SK-N-SH treated with all-trans-retinoic acid at 6 μM for 48 hours (cell line): ENCODE measurements around the gene ADAMTS2.

Experiments
- ATAC-seq: fragments of 200-7000 bp; cut with Tn5 transposase; 3 replicates; pipeline ENCODE4 v1.9.1; 2020; ENCODE audit warnings: mild to moderate bottlenecking, moderate library complexity
- ARNTL ChIP-seq: fragments of 450-650 bp; formaldehyde crosslinking; IDR thresholded peaks from 2 replicates; pipeline ENCODE4 v1.5.0; 2020; ENCODE audit warnings: low read depth, mild to moderate bottlenecking, moderate library complexity, borderline replicate concordance
- BACH2 ChIP-seq: fragments of 250-450 bp; sonication (Bioruptor Pico); IDR thresholded peaks from 2 replicates; pipeline ENCODE4 v1.9.0; 2021; ENCODE audit warnings: mild to moderate bottlenecking, borderline replicate concordance
- CREB5 ChIP-seq: fragments of 250-450 bp; sonication (Bioruptor Pico); IDR thresholded peaks from 2 replicates; pipeline ENCODE4 v1.5.1; 2020; ENCODE audit warnings: low read depth, mild to moderate bottlenecking, moderate library complexity
- CSDC2 ChIP-seq: fragments of 250-450 bp; sonication (Bioruptor Pico); IDR thresholded peaks from 2 replicates; pipeline ENCODE4 v1.5.0; 2020; ENCODE audit warnings: mild to moderate bottlenecking, moderate library complexity
- CSRNP3 ChIP-seq: fragments of 250-450 bp; sonication (Bioruptor Pico); IDR thresholded peaks from 2 replicates; pipeline ENCODE4 v1.5.1; 2021; ENCODE audit warnings: mild to moderate bottlenecking, moderate library complexity
- ESRRG ChIP-seq: fragments of 250-450 bp; sonication (Bioruptor Pico); IDR thresholded peaks from 2 replicates; pipeline ENCODE4 v1.6.1; 2021; ENCODE audit warnings: mild to moderate bottlenecking
- GLIS3 ChIP-seq: fragments of 250-450 bp; sonication (Bioruptor Pico); IDR thresholded peaks from 2 replicates; pipeline ENCODE4 v1.5.0; 2020; ENCODE audit warnings: mild to moderate bottlenecking, moderate library complexity
- ISL1 ChIP-seq: fragments of 250-450 bp; sonication (Bioruptor Pico); IDR thresholded peaks from 2 replicates; pipeline ENCODE4 v2.1.2; 2022; ENCODE audit warnings: mild to moderate bottlenecking, moderate library complexity
- OSR1 ChIP-seq: fragments of 250-450 bp; sonication (Bioruptor Pico); IDR thresholded peaks from 2 replicates; pipeline ENCODE4 v1.8.0; 2022; ENCODE audit warnings: moderate library complexity, mild to moderate bottlenecking, inconsistent platforms
- PATZ1 ChIP-seq: fragments of 250-450 bp; sonication (Bioruptor Pico); IDR thresholded peaks from 2 replicates; pipeline ENCODE4 v1.8.0; 2020; ENCODE audit warnings: mild to moderate bottlenecking, moderate library complexity, borderline replicate concordance
- PPARA ChIP-seq: fragments of 250-450 bp; sonication (Bioruptor Pico); IDR thresholded peaks from 2 replicates; pipeline ENCODE4 v1.5.0; 2020; ENCODE audit warnings: mild to moderate bottlenecking, borderline replicate concordance
- RARB ChIP-seq: fragments of 250-450 bp; sonication (Bioruptor Pico); IDR thresholded peaks from 2 replicates; pipeline ENCODE4 v1.8.0; 2021; ENCODE audit warnings: mild to moderate bottlenecking, moderate library complexity
- SNAI2 ChIP-seq: fragments of 250-450 bp; sonication (Bioruptor Pico); IDR thresholded peaks from 2 replicates; pipeline ENCODE4 v1.5.0; 2020; ENCODE audit warnings: mild to moderate bottlenecking, moderate library complexity
- TCF4 ChIP-seq: fragments of 250-450 bp; sonication (Bioruptor Pico); IDR thresholded peaks from 2 replicates; pipeline ENCODE4 v1.8.0; 2021; ENCODE audit warnings: mild to moderate bottlenecking, moderate library complexity, borderline replicate concordance
- TOX ChIP-seq: fragments of 250-450 bp; sonication (Bioruptor Pico); IDR thresholded peaks from 2 replicates; pipeline ENCODE4 v1.8.0; 2021; ENCODE audit warnings: mild to moderate bottlenecking, moderate library complexity, borderline replicate concordance
- TSHZ2 ChIP-seq: fragments of 250-450 bp; sonication (Bioruptor Pico); IDR thresholded peaks from 2 replicates; pipeline ENCODE4 v1.5.0; 2020; ENCODE audit warnings: mild to moderate bottlenecking, moderate library complexity
- ZFP3 ChIP-seq: fragments of 250-450 bp; sonication (Bioruptor Pico); IDR thresholded peaks from 2 replicates; pipeline ENCODE4 v1.5.0; 2020; ENCODE audit warnings: mild to moderate bottlenecking, moderate library complexity
- ZNF70 ChIP-seq: fragments of 450-650 bp; formaldehyde crosslinking; IDR thresholded peaks from 2 replicates; pipeline ENCODE4 v1.5.0; 2020; ENCODE audit warnings: mild to moderate bottlenecking, moderate library complexity
- ZNF8 ChIP-seq: fragments of 450-650 bp; formaldehyde crosslinking; IDR thresholded peaks from 2 replicates; pipeline ENCODE4 v1.5.0; 2020; ENCODE audit warnings: mild to moderate bottlenecking, moderate library complexity

The ADAMTS2 gene

GRCh38 chr5:179191506-179192184, 153.6 kb downstream of the ADAMTS2 start:
- TF ChIP-seq RARB (CRISPR knock-in tag) (no peak), GLIS3 (CRISPR knock-in tag) (no peak), ARNTL (CRISPR knock-in tag) (no peak), TSHZ2 (CRISPR knock-in tag) (no peak), BACH2 (CRISPR knock-in tag) (no peak), CSDC2 (no peak), ZNF70 (CRISPR knock-in tag) (no peak), PPARA (no peak), ZNF8 (no peak), PATZ1 (CRISPR knock-in tag) (no peak), OSR1 (no peak), ISL1 (no peak), TCF4 (CRISPR knock-in tag) (no peak)

GRCh38 chr5:179190851-179191505, 154.3 kb downstream of the ADAMTS2 start:
- TF ChIP-seq ZFP3 (no peak), ZNF8 (no peak), TSHZ2 (CRISPR knock-in tag) (no peak), ESRRG (CRISPR knock-in tag) (no peak), ARNTL (CRISPR knock-in tag) (no peak), CSRNP3 (CRISPR knock-in tag) (no peak), ISL1 (no peak), GLIS3 (CRISPR knock-in tag) (no peak), CREB5 (CRISPR knock-in tag) (no peak), TCF4 (CRISPR knock-in tag) (no peak), TOX (no peak)
- TF ChIP-seq, all 23 proteins: peak for 0
- no peak for ATAC-seq

More at GRCh38 chr5:179191506-179192184, 153.6 kb downstream of the ADAMTS2 start:
- ATAC-seq: no peak

- no peak for ATAC-seq
- TF ChIP-seq PATZ1 (CRISPR knock-in tag) (no peak), CSDC2 (no peak), BACH2 (CRISPR knock-in tag) (no peak), TCF4 (CRISPR knock-in tag) (no peak), ZNF8 (no peak), TSHZ2 (CRISPR knock-in tag) (no peak), GLIS3 (CRISPR knock-in tag) (no peak), OSR1 (no peak), ZFP3 (no peak), SNAI2 (CRISPR knock-in tag) (no peak)
Measured at GRCh38 chr5:179188636-179189035, 156.6 kb downstream of the ADAMTS2 start.
